SK-MEL-5 (cell line): ENCODE measurements around the gene TESPA1. TPM values are rescaled to one million over a fixed set of nuclear protein-coding genes. Genes with fewer than 3 reads are reported as not detected.
"Not testable (repeated sequence)": the region's sequence is repeated elsewhere in the genome, so short reads cannot be mapped to it uniquely, and the experiment has no call there.

Source experiments
- DNase-seq: peaks from one replicate; pipeline ENCODE4 v3.0.0-alpha.2; 2016; ENCODE audit warnings: low read depth, low spot score
- in situ Hi-C: cut with HindIII; loops from 2 replicates; pipeline ENCODE4 v1.10.0; 2016; ENCODE audit warnings: low sequenced_read_pairs, high pct_unique_total_duplicates, low pct_unique_long_range_greater_than_20kb
- total RNA-seq: library from RNA; depleted of rRNA; stranded (reverse); fragments of >200 nt; shearing (Covaris generic); gene quantifications from 2 replicates; pipeline ENCODE4 v1.2.3, GENCODE V29; 2014

The TESPA1 gene
- total RNA-seq, 1 experiment from 2014 or later, result not detected

GRCh38 chr12:54988402-54989054, 4.0 kb upstream of the TESPA1 start:
- DNase-seq, result no peak
- in situ Hi-C loops, result no loop called here

DNA sequence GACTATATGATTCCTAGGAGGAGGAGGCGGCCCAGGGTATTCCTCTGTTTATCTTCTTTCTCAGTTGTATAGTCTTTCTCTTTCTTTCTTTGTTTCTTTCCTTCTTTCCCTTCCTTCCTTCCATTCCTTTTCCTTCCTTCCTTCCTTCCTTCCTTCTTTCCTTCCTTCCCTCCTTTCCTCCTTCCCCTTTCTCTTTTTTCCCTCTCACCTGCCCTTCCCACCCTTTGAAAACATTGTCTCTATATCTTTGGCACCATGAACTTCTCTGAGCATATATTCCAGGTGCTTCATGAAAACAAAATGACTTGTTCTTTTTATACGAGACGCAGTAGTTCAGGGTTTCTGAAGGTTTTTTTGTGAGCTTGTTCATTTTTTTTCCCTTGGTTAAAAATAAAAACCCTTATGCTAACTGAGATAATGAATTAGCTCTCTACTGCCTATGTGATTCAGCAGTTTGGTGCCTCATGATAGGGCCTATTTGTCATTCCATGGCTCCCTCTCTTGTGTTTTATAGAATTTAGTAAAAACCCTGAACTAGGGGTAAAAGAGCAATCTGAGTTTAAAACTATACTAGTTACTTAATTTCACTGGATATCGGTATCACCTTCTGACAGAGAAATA, 3.2 kb upstream of the TESPA1 start:
- in situ Hi-C loops, result no loop called here
- DNase-seq, result no peak

GRCh38 chr12:54986773-54987172, 2.2 kb upstream of the TESPA1 start:
- DNase-seq, in situ Hi-C loops: not testable (repeated sequence)

GRCh38 chr12:54983536-54984101, 943 bp downstream of the TESPA1 start:
- in situ Hi-C loops, result no loop called here
- DNase-seq, result no peak

GRCh38 chr12:54981796-54982195, 2.8 kb downstream of the TESPA1 start:
- in situ Hi-C loops, result no loop called here
- no peak for DNase-seq

DNA sequence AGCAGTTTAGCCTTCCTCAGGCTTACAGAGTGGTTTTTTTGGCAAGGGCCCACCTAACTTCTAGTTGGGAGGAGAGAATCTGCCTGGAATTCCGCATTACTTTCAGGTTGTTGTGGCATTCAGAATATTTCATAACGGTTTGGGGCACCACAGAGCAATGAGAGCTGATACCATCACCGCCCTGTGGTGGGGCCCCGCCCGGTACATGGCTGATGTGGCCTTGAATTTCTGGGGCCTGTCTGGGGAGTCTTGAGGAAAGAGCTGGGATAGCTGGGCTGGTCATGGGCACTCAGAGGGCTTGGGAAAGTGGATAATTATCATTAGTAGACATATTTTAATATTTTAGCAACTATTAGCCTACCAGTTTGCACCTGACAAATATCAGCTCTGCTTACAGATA, 4.2 kb downstream of the TESPA1 start:
- no peak for DNase-seq
- in situ Hi-C loops, result no loop called here

DNA sequence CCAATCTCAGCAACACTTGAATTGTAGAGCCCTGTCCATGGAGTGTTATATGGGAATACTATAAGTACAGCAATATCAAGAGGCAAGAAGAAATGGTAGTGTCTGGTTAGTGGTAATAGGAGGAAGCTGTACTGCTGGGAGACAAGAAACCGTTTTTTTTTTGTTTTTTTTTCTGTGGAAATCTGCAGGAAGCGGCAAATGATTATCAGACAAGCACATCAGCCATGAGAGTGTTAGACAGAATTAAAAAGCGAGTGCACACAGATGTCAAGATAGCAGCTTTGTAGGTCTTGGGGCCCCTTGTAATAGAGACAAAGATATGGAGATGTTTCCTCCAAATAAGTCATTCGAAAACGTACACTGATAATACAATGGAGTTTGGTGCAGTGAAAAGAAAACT, 6.7 kb downstream of the TESPA1 start:
- in situ Hi-C loops, result no loop called here

DNA sequence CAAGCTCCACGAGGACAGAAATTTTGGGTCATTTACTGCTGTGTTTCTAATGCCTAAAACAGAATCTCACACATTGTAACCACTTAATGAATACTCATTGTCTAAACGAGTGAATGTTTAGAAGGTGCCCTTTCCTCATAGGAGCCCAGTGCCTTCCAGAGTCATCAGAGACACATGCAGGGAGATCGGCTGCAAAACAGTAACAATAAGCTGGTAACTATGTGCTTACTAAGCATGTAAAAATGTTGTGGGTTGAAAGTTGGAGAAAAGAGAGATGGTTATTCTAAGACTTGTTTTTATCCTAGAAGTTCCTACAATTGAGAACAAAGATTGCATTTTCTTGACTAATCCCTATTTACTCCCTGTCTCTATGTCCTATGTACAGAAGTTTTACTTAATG, 7.4 kb downstream of the TESPA1 start:
- no peak for DNase-seq
- in situ Hi-C loops, result no loop called here

More for the DNA sequence above, 6.7 kb downstream of the TESPA1 start:
- DNase-seq, result no peak

GRCh38 chr12:54975875-54976274, 8.7 kb downstream of the TESPA1 start:
- no peak for DNase-seq
- in situ Hi-C loops, result no loop called here

- DNase-seq, result no peak
- in situ Hi-C loops, result no loop called here
Measured at GRCh38 chr12:54975272-54975671, 9.3 kb downstream of the TESPA1 start.

- in situ Hi-C loops, result loop anchor here (25.0 kb wide), 1 partner anchor 112 kb away; the partner anchor contains the start of gene MUCL1
- DNase-seq, result no peak
Measured at GRCh38 chr12:54974279-54974678, 10.3 kb downstream of the TESPA1 start.

GRCh38 chr12:54973556-54973955, 11.0 kb downstream of the TESPA1 start:
- in situ Hi-C loops, result loop anchor here (25.0 kb wide), 1 partner anchor 111 kb away; the partner anchor contains the start of gene MUCL1
- DNase-seq, result no peak

GRCh38 chr12:54970741-54971140, 13.8 kb downstream of the TESPA1 start:
- no peak for DNase-seq
- in situ Hi-C loops, result loop anchor here (25.0 kb wide), 1 partner anchor 108 kb away; the partner anchor contains the start of gene MUCL1

GRCh38 chr12:54968181-54968730, 16.3 kb downstream of the TESPA1 start:
- in situ Hi-C loops, result loop anchor here (25.0 kb wide), 1 partner anchor 106 kb away; the partner anchor contains the start of gene MUCL1

GRCh38 chr12:54967461-54967860, 17.1 kb downstream of the TESPA1 start:
- in situ Hi-C loops, result loop anchor here (25.0 kb wide), 1 partner anchor 105 kb away; the partner anchor contains the start of gene MUCL1
- no peak for DNase-seq

More at GRCh38 chr12:54968181-54968730, 16.3 kb downstream of the TESPA1 start:
- DNase-seq, result no peak

DNA sequence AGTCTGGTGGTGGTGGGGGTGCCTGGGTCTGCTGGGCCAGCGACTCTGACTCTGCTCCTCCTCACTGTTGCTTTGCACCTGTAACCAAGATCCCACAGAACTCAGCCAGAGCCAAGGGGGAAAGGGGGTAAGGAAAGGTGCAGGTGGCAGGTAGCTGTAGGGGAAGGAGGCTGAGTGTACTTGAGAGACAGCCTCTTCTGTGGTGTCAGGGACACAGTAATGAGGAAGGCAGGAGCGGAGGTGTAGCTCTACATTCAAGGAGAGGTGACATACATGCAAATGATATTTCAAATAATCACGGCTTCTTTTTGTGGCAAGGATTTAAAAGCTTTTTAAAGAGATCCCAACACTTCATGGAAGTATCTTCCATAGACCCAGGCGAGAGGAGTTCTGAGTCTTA, 23.4 kb downstream of the TESPA1 start:
- DNase-seq, result no peak
- in situ Hi-C loops, result loop anchor here (25.0 kb wide), 1 partner anchor 99 kb away; the partner anchor contains the start of gene MUCL1

- no peak for DNase-seq
- in situ Hi-C loops, result loop anchor here (25.0 kb wide), 1 partner anchor 97 kb away; the partner anchor contains the start of gene MUCL1
Measured at GRCh38 chr12:54959291-54960018, 25.1 kb downstream of the TESPA1 start.
